SK-N-MC (cell line): ENCODE measurements around the gene TAOK2.

ENCODE experiments used
- EZH2 ChIP-seq: fragments of 200-600 bp; sonication (generic); IDR thresholded peaks from one replicate; pipeline ENCODE4 v1.6.1; 2017; ENCODE audit warnings: antibody characterized with exemption
- POLR2AphosphoS5 ChIP-seq: IDR thresholded peaks from 2 replicates; pipeline ENCODE4 v1.6.1; 2012; ENCODE audit warnings: mild to moderate bottlenecking, low read depth, low read length, borderline replicate concordance

- TF ChIP-seq POLR2AphosphoS5 (no peak), EZH2 (no peak)
Observed at GRCh38 chr16:30005341-30006094, 31.9 kb downstream of the TAOK2 start.
